ENCODE results near the gene HIRIP3. TPM values are rescaled to one million over a fixed set of nuclear protein-coding genes. Genes with fewer than 3 reads are reported as not detected.

HIRIP3 gene
- total RNA-seq, 1 donor from 2014 or later = 7.1 TPM

- Histone ChIP-seq H3K27ac (peak overlapping the region; percentile 55), H3K4me1 (peaks cover 19% of the 10 kb centered on the region), H3K27me3 (no peaks in the 10 kb centered on the region), H3K9me3 (no peaks in the 10 kb centered on the region), H3K4me3 (no peak overlapping the region), H3K36me3 (no peaks in the 10 kb centered on the region)
- peak in 1 of 2 donors; percentile 94 for DNase-seq (ENCODE audit: extremely low spot score in 2 of 2)
- TF ChIP-seq CTCF (IDR thresholded peaks at IDR 0.05) (no peak), POLR2AphosphoS5 (IDR thresholded peaks at IDR 0.05; ENCODE audit: insufficient read depth in 1 of 2, low read depth in 1 of 2) (peak in 1 of 2 donors; percentile 84)
- intact Hi-C loops (cut with DNase I) = no loop called here
These were observed 51.3 kb downstream of the HIRIP3 start for GRCh38 chr16:29943846-29944799.

Other genes with a start within 250 kb of the HIRIP3 start
- 3.2 TPM for gene C16orf54, start 249.6 kb downstream of the HIRIP3 start, total RNA-seq
- gene ZG16, start 217.4 kb downstream of the HIRIP3 start, total RNA-seq = not detected
- 18.9 TPM for gene KIF22, start 204.9 kb downstream of the HIRIP3 start, total RNA-seq
- gene MAZ, start 189.1 kb downstream of the HIRIP3 start, total RNA-seq = 87.7 TPM
- gene PRRT2, start 183.4 kb downstream of the HIRIP3 start, total RNA-seq = 20.4 TPM
- 23.6 TPM for gene PAGR1, start 179.5 kb downstream of the HIRIP3 start, total RNA-seq
- 111 TPM for gene MVP, start 175.2 kb downstream of the HIRIP3 start, total RNA-seq
- 89.4 TPM for gene CDIPT, start 132.4 kb downstream of the HIRIP3 start, total RNA-seq
- 15.7 TPM for gene SEZ6L2, start 96.1 kb downstream of the HIRIP3 start, total RNA-seq
- gene ASPHD1, start 95.1 kb downstream of the HIRIP3 start, total RNA-seq = not detected
- 20.4 TPM for gene KCTD13, start 69.4 kb downstream of the HIRIP3 start, total RNA-seq
- 85.7 TPM for gene TMEM219, start 33.5 kb downstream of the HIRIP3 start, total RNA-seq
- 33.1 TPM for gene TAOK2, start 21.7 kb downstream of the HIRIP3 start, total RNA-seq
- 32.7 TPM for gene INO80E, start 624 bp upstream of the HIRIP3 start, total RNA-seq
- 2.2 TPM for gene DOC2A, start 15.4 kb upstream of the HIRIP3 start, total RNA-seq
- gene C16orf92, start 27.6 kb upstream of the HIRIP3 start, total RNA-seq = not detected
- gene TLCD3B, start 35.7 kb upstream of the HIRIP3 start, total RNA-seq = 0.98 TPM
- 810 TPM for gene ALDOA, start 70.1 kb upstream of the HIRIP3 start, total RNA-seq
- 60.4 TPM for gene PPP4C, start 80.4 kb upstream of the HIRIP3 start, total RNA-seq
- gene TBX6, start 96.3 kb upstream of the HIRIP3 start, total RNA-seq = 6.4 TPM
- gene YPEL3, start 100.6 kb upstream of the HIRIP3 start, total RNA-seq = 116 TPM
- 6.9 TPM for gene GDPD3, start 117.9 kb upstream of the HIRIP3 start, total RNA-seq
- gene MAPK3, start 127.6 kb upstream of the HIRIP3 start, total RNA-seq = 104 TPM
- 51.1 TPM for gene CORO1A, start 188.0 kb upstream of the HIRIP3 start, total RNA-seq
- 292 TPM for gene BOLA2B, start 198.0 kb upstream of the HIRIP3 start, total RNA-seq
- gene SLX1A, start 198.3 kb upstream of the HIRIP3 start, total RNA-seq = 48.9 TPM
- 10.8 TPM for gene SULT1A3, start 203.6 kb upstream of the HIRIP3 start, total RNA-seq